IMR-90 (cell line): ENCODE results near the gene FAM83C. TPM values are rescaled to one million over a fixed set of nuclear protein-coding genes. Genes with fewer than 3 reads are reported as not detected.

Experiments used
- ATAC-seq: fragments of 200-7000 bp; cut with Tn5 transposase; 2 replicates; pipeline ENCODE4 v1.9.1; 2020; ENCODE audit warnings: low read depth, mild to moderate bottlenecking, moderate library complexity
- BruUV-seq: library from RNA; stranded (reverse); fragments of 400-500 nt; replicated peaks from 2 replicates; lab custom pipeline; 2021; lab: Mats Ljungman, UMichigan
- CTCF ChIA-PET: fragments of 300-600 bp; formaldehyde crosslinking; extraction: SDS; loops from one replicate; lab custom pipeline; 2021; ENCODE audit warnings: antibody characterized with exemption; lab: Yijun Ruan, JAX
- POLR2A ChIA-PET: fragments of 300-600 bp; sonication (Branson Sonifier 250); formaldehyde crosslinking; loops from one replicate; lab custom pipeline; 2022; ENCODE audit warnings: antibody characterized with exemption; ENCODE audit not compliant: unreplicated experiment; lab: Charles Lee
- DNase-seq: peaks from one replicate; pipeline ENCODE4 v3.0.0; 2013
- H2AFZ ChIP-seq: replicated peaks from 2 replicates; pipeline ENCODE3; 2013; ENCODE audit warnings: low read length, mild to moderate bottlenecking; ENCODE audit not compliant: poor library complexity
- H2AK5ac ChIP-seq: 2 replicates; pipeline ENCODE4 v1.6.1; 2013; ENCODE audit warnings: low read depth, low read length, inconsistent platforms
- H2AK9ac ChIP-seq: replicated peaks from 2 replicates; pipeline ENCODE3; 2013; ENCODE audit warnings: mild to moderate bottlenecking, low read depth, low read length, moderate library complexity; ENCODE audit not compliant: poor library complexity
- H2BK120ac ChIP-seq: 2 replicates; pipeline ENCODE4 v1.6.1; 2013; ENCODE audit warnings: low read depth, low read length, inconsistent platforms
- H2BK15ac ChIP-seq: 3 replicates; pipeline ENCODE4 v1.6.1; 2013; ENCODE audit warnings: low read depth, low read length, inconsistent platforms
- H2BK20ac ChIP-seq: 2 replicates; pipeline ENCODE4 v1.6.1; 2013; ENCODE audit warnings: low read depth, mild to moderate bottlenecking, inconsistent platforms, low read length, moderate library complexity
- H2BK5ac ChIP-seq: 2 replicates; pipeline ENCODE4 v1.6.1; 2013; ENCODE audit warnings: mild to moderate bottlenecking, low read depth, low read length, inconsistent platforms; ENCODE audit not compliant: poor library complexity, severe bottlenecking
- H3K14ac ChIP-seq: replicated peaks from 2 replicates; pipeline ENCODE4 v1.6.1; 2013; ENCODE audit warnings: low read depth, low read length, inconsistent platforms
- H3K18ac ChIP-seq: 2 replicates; pipeline ENCODE4 v1.6.1; 2013; ENCODE audit warnings: low read depth, low read length, control low read depth
- H3K23ac ChIP-seq: 2 replicates; pipeline ENCODE4 v1.6.1; 2013; ENCODE audit warnings: low read depth, low read length, inconsistent platforms
- H3K27ac ChIP-seq: 2 replicates; pipeline ENCODE4 v1.5.1; 2013; ENCODE audit warnings: mild to moderate bottlenecking, control low read depth, low read length; ENCODE audit not compliant: insufficient read depth
- H3K27me3 ChIP-seq: 2 replicates; pipeline ENCODE4 v1.6.1; 2013; ENCODE audit warnings: low read length; ENCODE audit not compliant: control insufficient read depth, insufficient read depth
- H3K36me3 ChIP-seq: 2 replicates; pipeline ENCODE4 v1.6.1; 2013; ENCODE audit warnings: low read length, mixed read lengths; ENCODE audit not compliant: control insufficient read depth, insufficient read depth
- H3K4ac ChIP-seq: 2 replicates; pipeline ENCODE4 v1.6.1; 2013; ENCODE audit warnings: low read depth, low read length, inconsistent platforms
- H3K4me1 ChIP-seq: 2 replicates; pipeline ENCODE4 v1.6.1; 2013; ENCODE audit warnings: low read length, mixed read lengths; ENCODE audit not compliant: control insufficient read depth, insufficient read depth
- H3K4me2 ChIP-seq: 2 replicates; pipeline ENCODE4 v1.6.1; 2013; ENCODE audit warnings: low read depth, mild to moderate bottlenecking, control low read depth, low read length, moderate library complexity
- H3K4me3 ChIP-seq: 2 replicates; pipeline ENCODE4 v1.5.1; 2013; ENCODE audit warnings: low read depth, mild to moderate bottlenecking, control low read depth, low read length, moderate library complexity; ENCODE audit not compliant: insufficient read depth
- H3K56ac ChIP-seq: 2 replicates; pipeline ENCODE4 v1.6.1; 2013; ENCODE audit warnings: low read length, inconsistent platforms; ENCODE audit not compliant: insufficient read depth; ENCODE audit errors: extremely low read depth
- H3K79me1 ChIP-seq, 2 experiments: 2 replicates each; pipeline ENCODE4 v1.6.1; 2013; ENCODE audit warnings: low read length in 2 of 2, inconsistent platforms in 1 of 2, low read depth in 1 of 2
- H3K9ac ChIP-seq: 2 replicates; pipeline ENCODE4 v1.6.1; 2013; ENCODE audit warnings: low read depth, low read length, control low read depth
- H3K9me1 ChIP-seq: 2 replicates; pipeline ENCODE4 v1.6.1; 2013; ENCODE audit warnings: low read length, inconsistent platforms; ENCODE audit not compliant: insufficient read depth
- H3K9me3 ChIP-seq: 2 replicates; pipeline ENCODE4 v1.6.1; 2013; ENCODE audit warnings: low read length; ENCODE audit not compliant: control insufficient read depth, insufficient read depth
- H4K20me1 ChIP-seq: 2 replicates; pipeline ENCODE4 v1.6.1; 2013; ENCODE audit warnings: low read length, inconsistent platforms; ENCODE audit not compliant: insufficient read depth
- H4K5ac ChIP-seq: 2 replicates; pipeline ENCODE4 v1.6.1; 2013; ENCODE audit warnings: mild to moderate bottlenecking, low read depth, low read length, control low read depth
- H4K8ac ChIP-seq, 2 experiments: 2 replicates each; pipeline ENCODE4 v1.6.1; 2013; ENCODE audit warnings: low read depth in 2 of 2, low read length in 2 of 2, control low read depth in 1 of 2, inconsistent platforms in 1 of 2
- H4K91ac ChIP-seq: 2 replicates; pipeline ENCODE4 v1.6.1; 2013; ENCODE audit warnings: low read depth, low read length, inconsistent platforms; ENCODE audit not compliant: insufficient read depth
- CHD1 ChIP-seq: IDR thresholded peaks from 2 replicates; pipeline ENCODE4 v1.6.1; 2012; ENCODE audit warnings: low read depth, low read length, improper control_type of control experiment
- CTCF ChIP-seq: conservative IDR thresholded peaks from 2 replicates; pipeline ENCODE4 v1.5.1; 2012; ENCODE audit warnings: mild to moderate bottlenecking, low read depth, low read length, improper control_type of control experiment
- MXI1 ChIP-seq: IDR thresholded peaks from 2 replicates; pipeline ENCODE4 v1.6.1; 2012; ENCODE audit warnings: low read depth, mild to moderate bottlenecking, low read length, moderate library complexity, borderline replicate concordance
- POLR2A ChIP-seq: IDR thresholded peaks from 2 replicates; pipeline ENCODE4 v1.6.1; 2012; ENCODE audit warnings: mild to moderate bottlenecking, low read depth, low read length
- RFX5 ChIP-seq: IDR thresholded peaks from 2 replicates; pipeline ENCODE4 v1.8.0; 2012; ENCODE audit warnings: low read depth, mild to moderate bottlenecking, low read length, moderate library complexity
- WGBS, 2 experiments: methylation state at CpG; one replicate each; pipeline versions ENCODE4 v1.1.5 to v1.1.7; 2013; ENCODE audit warnings: missing lambda C conversion rate in 2 of 2; ENCODE audit not compliant: insufficient read length in 1 of 2; ENCODE audit errors: extremely low coverage in 2 of 2; 5-methylcytosine and 5-hydroxymethylcytosine counted together
- dilution Hi-C: fragments of 300-500 bp; cut with HindIII; formaldehyde crosslinking; loops from one replicate; pipeline ENCODE4 v1.14.3; 2018; ENCODE audit warnings: low sequenced_read_pairs; ENCODE audit not compliant: unreplicated experiment
- in situ Hi-C: fragments of 300-500 bp; cut with MboI; formaldehyde crosslinking; loops from 3 replicates; pipeline ENCODE4 v1.14.3; 2019; ENCODE audit warnings: low sequenced_read_pairs, inconsistent platforms, mixed read lengths
- intact Hi-C: fragments of 100-400 bp; cut with micrococcal nuclease; formaldehyde crosslinking; loops from 2 replicates; pipeline ENCODE4 v1.10.0; 2022
- polyA plus RNA-seq, 3 experiments: library from polyadenylated mRNA; depleted of rRNA; stranded (reverse); fragments of >200 nt; gene quantifications; 2 replicates each; pipeline ENCODE4 v1.2.3, GENCODE V29; 2012; ENCODE audit warnings: low replicate concordance in 1 of 3
- total RNA-seq: library from RNA; depleted of rRNA; stranded (reverse); fragments of >200 nt; gene quantifications from 2 replicates; pipeline ENCODE4 v1.2.3, GENCODE V29; 2012

The FAM83C gene
- total and polyA plus RNA-seq, 2 of the 4 experiments (the other 2 are of a cell fraction), result 0.02 TPM; not detected in 1

GRCh38 chr20:35279533-35280174, 12.6 kb downstream of the FAM83C start:
- ChIA-PET POLR2A (no interaction called here), CTCF (no interaction called here)
- H2AK9ac ChIP-seq, result no peak overlapping the region
- H3K56ac ChIP-seq, result no peak overlapping the region
- no peak overlapping the region for H3K27ac ChIP-seq
- no peak overlapping the region for H3K4me3 ChIP-seq
- no peak overlapping the region for H2BK15ac ChIP-seq
- intact Hi-C loops, result loop anchor here (10.0 kb wide), 2 partner anchors 155 to 405 kb away; partner anchors contain the start of genes ACSS2, GDF5 and GGT7
- H2AK5ac ChIP-seq, result no peak overlapping the region
- H2AFZ ChIP-seq, result no peak overlapping the region
- H3K4ac ChIP-seq, result no peak overlapping the region
- no peaks in the 10 kb centered on the region for H3K9me3 ChIP-seq
- TF ChIP-seq CTCF (no peak), RFX5 (no peak), MXI1 (no peak), CHD1 (no peak), POLR2A (no peak)
- no peak overlapping the region for H4K91ac ChIP-seq
- no peak overlapping the region for H3K14ac ChIP-seq
- H3K18ac ChIP-seq, result no peak overlapping the region
- peaks cover 4% of the 10 kb centered on the region for H4K20me1 ChIP-seq
- ATAC-seq (no peak), DNase-seq (no peak)
- H4K8ac ChIP-seq, result no peak overlapping the region
- H3K4me1 ChIP-seq, result peaks cover 10% of the 10 kb centered on the region
- H3K9ac ChIP-seq, result no peak overlapping the region
- no peak overlapping the region for H3K23ac ChIP-seq
- H3K27me3 ChIP-seq, result no peaks in the 10 kb centered on the region
- H2BK120ac ChIP-seq, result no peak overlapping the region
- dilution Hi-C loops, result no loop called here
- H2BK5ac ChIP-seq, result no peak overlapping the region
- peaks cover 30 to 83% of the 10 kb centered on the region in 2 experiments for H3K79me1 ChIP-seq
- BruUV-seq, result no TSS peak
- H4K5ac ChIP-seq, result no peak overlapping the region
- H2BK20ac ChIP-seq, result no peak overlapping the region
- in situ Hi-C loops, result no loop called here
- 0 out of 2 replicates have a peak, but pooled peaks cover 6% of the 10 kb centered on the region for H3K9me1 ChIP-seq
- peaks cover 42% of the 10 kb centered on the region for H3K36me3 ChIP-seq
- 85% methylated on average over 4 of the region's 7 CpGs; no CpG with 5 or more reads in 1 of the 2 experiments for WGBS, 2 experiments
- no peak overlapping the region for H3K4me2 ChIP-seq
